NCI-H460 (cell line): ENCODE results near the gene LRMDA. TPM values are rescaled to one million over a fixed set of nuclear protein-coding genes. Genes with fewer than 3 reads are reported as not detected.

Experiments used
- DNase-seq: peaks from one replicate; pipeline ENCODE4 v3.0.0-alpha.2; 2016; ENCODE audit warnings: low read depth; ENCODE audit errors: extremely low read depth
- total RNA-seq: library from RNA; depleted of rRNA; stranded (reverse); fragments of >200 nt; shearing (Covaris generic); gene quantifications from 2 replicates; pipeline ENCODE4 v1.2.3, GENCODE V29; 2014

LRMDA gene
- total RNA-seq, 1 experiment from 2014 or later, result 0.99 TPM

DNA sequence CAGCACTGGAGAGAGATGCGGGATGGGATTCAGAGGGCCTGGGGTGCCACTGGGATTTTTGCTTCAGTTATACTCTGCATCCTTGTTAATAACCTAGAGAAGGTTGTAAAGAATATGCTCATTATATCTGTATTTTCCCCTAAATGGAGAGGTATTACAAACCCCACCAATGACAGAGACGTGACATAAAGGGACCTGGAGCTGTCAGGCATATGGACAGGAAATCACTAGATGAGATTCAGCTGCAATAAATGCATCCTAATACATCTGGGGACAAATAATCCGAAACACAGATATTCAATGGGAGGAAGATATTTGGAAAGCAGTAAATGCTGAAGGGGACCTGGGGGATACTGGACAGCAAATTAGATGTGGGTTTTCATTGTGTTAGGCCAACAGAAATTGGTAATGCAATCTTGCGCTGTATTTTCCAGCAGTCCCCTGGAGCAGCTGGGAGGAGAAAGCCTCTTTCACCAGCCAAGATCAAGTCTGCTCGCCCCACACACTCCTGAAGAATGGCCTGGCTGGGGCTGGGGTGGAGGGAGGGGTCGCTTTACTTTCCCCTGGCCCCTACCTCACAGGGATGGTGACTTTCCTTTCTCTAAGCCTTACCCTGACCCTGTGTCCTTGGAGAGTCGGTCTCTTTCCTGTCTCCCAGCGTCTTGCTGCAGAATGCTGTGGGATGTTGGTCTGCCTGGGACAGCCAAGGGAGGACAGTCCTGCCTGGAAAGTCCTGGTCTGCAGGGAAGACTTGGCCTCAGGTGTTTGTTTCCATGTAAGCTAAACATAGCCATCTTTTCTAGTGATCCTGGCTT, 653.8 kb downstream of the LRMDA start:
- DNase-seq, result no peak

GRCh38 chr10:76085817-76086167, 654.4 kb downstream of the LRMDA start:
- DNase-seq, result no peak

- DNase-seq, result no peak
Observed at GRCh38 chr10:76086170-76086760, 654.8 kb downstream of the LRMDA start.

GRCh38 chr10:76086761-76087639, 655.6 kb downstream of the LRMDA start:
- DNase-seq, result no peak

GRCh38 chr10:76088008-76088407, 656.6 kb downstream of the LRMDA start:
- DNase-seq, result no peak

DNA sequence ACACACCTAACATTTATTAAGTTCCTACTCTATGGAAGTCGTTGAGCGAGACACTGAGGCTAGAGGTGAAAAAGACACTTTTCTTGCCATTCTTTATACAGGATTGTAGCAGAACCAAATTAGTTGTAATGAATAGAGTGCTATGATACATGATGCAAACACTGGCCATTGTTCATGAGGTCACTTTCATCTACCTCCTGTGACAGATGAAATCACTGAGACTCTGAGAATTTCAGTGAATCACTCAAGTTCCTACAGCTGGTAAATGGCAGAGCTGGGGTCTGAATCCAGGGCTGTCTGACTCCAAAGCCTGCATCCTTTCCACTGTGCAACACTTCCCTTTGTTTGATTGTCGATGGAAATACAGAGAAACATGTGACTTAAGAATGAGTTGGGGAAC, 657.6 kb downstream of the LRMDA start:
- no peak for DNase-seq

DNA sequence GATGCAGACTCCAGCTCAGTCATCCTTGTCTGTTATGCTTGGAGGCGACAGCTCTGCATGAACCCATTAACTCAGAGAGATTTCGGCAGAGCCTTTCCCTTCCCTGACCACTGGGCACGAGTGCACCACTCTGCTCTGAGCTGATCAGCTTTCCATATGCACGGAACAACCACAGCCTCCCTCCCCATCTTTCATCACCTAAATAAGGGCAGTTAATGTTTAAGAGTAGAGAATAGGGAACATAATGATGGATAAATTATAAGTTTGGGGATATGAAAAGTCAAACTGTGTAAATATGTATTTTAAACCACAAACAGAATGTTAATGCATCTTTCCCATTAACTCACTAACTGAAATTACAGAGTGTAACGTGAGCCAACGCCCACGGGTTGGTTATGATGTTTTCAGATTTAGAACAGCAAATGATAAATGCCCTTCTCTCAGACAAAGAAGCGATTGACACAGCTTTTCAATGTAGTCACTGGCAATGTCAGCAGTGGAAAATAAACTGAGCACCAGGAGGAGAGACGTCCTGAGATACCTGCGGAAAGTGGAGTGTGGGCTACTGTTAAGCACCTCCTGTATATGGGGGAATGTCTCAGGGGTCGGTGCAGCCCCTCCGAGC, 658.2 kb downstream of the LRMDA start:
- no peak for DNase-seq

DNA sequence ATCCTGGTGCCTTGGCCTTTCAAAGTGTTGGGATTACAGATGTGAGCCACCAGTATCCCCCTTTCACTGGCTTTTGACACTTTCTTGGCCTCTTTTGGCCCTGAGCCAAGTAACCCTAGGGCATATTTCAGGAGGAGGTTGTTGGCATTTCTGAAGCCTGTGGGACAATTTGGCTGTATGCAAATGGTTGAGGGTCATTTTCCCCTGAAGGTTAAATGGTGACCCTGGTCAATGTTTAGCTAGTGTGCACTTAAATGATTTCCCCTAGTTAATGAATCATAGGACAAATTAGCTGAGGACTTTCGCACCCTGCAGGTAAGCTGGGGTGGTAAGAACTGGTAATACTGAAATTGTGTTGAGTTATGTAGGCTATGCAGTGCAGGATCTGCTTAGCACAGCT, 660.5 kb downstream of the LRMDA start:
- DNase-seq, result no peak

DNA sequence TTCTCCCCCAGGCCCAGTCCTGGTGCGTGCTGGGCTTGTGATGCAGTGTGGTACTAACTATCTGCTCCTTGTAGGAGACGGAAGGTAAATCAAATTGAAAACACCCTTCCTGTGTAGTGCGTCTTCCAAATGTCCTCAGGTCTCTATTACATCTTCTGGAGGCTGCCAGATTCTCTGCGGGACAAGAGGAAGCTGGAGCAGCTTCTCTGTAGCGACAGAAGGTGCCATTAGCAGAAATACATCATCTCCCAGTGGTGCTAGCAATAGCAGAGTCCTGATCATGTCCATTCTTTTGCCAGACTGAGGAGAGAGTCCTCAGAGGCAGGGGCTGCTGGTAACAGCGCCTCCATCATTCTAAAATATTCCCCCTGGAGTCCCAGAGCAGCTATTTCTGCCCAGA, 675.2 kb downstream of the LRMDA start:
- no peak for DNase-seq

GRCh38 chr10:76108563-76109359, 677.3 kb downstream of the LRMDA start:
- no peak for DNase-seq

- DNase-seq, result no peak
Observed at GRCh38 chr10:76111404-76111803, 680.0 kb downstream of the LRMDA start.

- no peak for DNase-seq
Observed at GRCh38 chr10:76111986-76112825, 680.8 kb downstream of the LRMDA start.

DNA sequence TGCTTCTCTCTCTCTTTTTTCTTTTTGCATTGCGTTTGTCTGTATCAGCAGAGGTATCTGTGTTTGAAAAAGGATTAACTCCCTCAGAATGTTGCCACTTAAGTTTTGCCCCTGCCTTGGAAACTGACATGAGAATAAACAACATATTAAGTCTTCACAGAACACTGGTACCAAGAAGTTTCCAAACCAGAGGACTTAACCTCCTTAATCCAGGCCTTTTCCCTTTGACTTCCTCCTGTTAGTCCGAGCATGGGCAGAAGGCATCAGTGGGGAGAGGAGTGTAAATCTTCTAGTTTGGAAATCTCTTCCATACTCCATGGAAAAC, 681.4 kb downstream of the LRMDA start:
- DNase-seq, result no peak

- no peak for DNase-seq
Observed at GRCh38 chr10:76113952-76114351, 682.5 kb downstream of the LRMDA start.

GRCh38 chr10:76114581-76115001, 683.2 kb downstream of the LRMDA start:
- DNase-seq, result no peak

DNA sequence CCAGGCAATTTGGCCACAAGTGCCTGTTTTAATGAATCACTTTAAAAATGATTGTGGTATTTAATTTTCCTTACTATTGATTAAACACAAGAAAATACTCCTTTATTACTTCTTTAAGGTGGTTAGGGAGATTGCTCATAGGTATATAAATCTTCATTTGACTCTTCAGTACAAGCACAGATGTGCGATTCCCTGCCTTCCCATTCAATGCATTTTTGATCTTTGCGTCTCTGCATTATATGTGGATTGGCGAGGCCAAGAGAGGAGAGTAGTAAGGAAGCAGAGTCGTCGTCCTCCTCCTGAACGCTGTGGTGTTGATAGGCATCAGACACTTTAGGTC, 683.7 kb downstream of the LRMDA start:
- no peak for DNase-seq

DNA sequence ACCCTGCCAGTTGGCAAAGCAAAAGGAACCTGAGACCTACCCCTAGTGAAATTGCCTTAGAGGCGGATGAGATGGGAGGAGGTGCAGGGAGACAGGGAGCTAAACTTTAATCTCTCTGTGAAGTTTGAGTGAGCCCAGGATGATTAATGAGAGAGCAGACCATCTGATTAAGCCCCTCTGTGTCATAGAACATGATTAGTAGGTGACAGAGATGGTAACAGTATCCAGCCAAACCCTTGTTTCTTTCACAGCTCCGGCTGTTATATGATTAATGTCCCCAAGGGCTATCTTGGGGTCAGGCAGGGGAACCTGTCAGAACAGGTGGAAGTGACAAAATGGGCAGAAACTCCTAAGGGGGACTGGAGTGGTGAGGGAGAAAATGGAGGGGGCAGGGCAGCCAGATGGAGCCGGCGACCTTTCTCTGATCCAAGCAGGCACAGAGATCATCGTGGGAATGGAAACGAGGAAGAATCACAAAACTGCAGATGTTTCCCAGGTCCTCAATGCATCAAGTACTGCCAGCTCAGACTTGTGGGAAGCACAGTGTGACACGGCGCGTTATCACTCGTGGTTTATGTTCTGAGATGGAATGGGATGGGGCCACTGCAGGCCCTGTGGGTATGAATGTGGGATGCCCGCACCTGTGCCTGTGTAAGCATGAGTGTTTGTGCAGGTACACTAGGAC, 684.2 kb downstream of the LRMDA start:
- no peak for DNase-seq

DNA sequence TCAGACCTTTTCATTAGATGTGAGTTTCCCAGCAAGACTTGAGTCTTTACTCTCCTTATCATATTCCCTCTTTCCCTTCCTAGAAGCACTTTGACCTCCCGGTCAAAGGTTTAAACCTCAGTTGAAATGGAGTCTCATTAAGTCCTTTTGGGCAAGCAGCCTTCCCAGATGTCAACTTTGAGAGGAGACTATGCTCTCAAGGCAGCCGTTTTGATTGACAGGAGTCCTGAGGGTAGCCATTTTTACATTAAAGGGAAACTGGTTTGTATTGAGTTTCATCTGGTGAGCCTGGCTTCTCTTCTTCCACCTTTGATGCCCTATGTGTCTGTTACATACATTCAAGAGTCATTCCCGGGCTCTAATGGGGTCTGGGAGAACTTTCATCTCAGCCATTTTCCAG, 685.1 kb downstream of the LRMDA start:
- DNase-seq, result no peak

GRCh38 chr10:76117949-76118348, 686.5 kb downstream of the LRMDA start:
- no peak for DNase-seq
